HCT116 (cell line): ENCODE data around the gene CTNND2. TPM values are rescaled to one million over a fixed set of nuclear protein-coding genes. Genes with fewer than 3 reads are reported as not detected.

Experiments used
- ATAC-seq: fragments of 200-7000 bp; cut with Tn5 transposase; 2 replicates; pipeline ENCODE4 v1.9.1; 2020; ENCODE audit warnings: mild to moderate bottlenecking, moderate library complexity
- BruUV-seq: library from RNA; stranded (reverse); fragments of 400-500 nt; replicated peaks from 2 replicates; lab custom pipeline; 2021; lab: Mats Ljungman, UMichigan
- CTCF ChIA-PET: fragments of 300-600 bp; sonication (Branson Sonifier 250); formaldehyde crosslinking; loops from one replicate; lab custom pipeline; 2021; ENCODE audit warnings: antibody characterized with exemption; lab: Charles Lee
- POLR2A ChIA-PET: fragments of 300-600, 350-600 bp; sonication (Branson Sonifier 250); formaldehyde crosslinking; loops from one replicate; lab custom pipeline; 2021; ENCODE audit warnings: antibody characterized with exemption; lab: Charles Lee
- RAD21 ChIA-PET, 2 experiments: fragments of 300-600 bp; sonication (Branson Sonifier 250); formaldehyde crosslinking; loops; one replicate each; lab custom pipeline; 2023; ENCODE audit warnings: low total read pairs in 2 of 2; ENCODE audit not compliant: uncharacterized antibody in 2 of 2, unreplicated experiment in 2 of 2, low non-redundant PET in 1 of 2; lab: Charles Lee
- DNase-seq: peaks from one replicate; pipeline ENCODE4 v3.0.0-alpha.2; 2010; ENCODE audit warnings: low read depth, low spot score
- H2AFZ ChIP-seq: fragments of 200-600 bp; shearing (Covaris generic), sonication (generic); 2 replicates; pipeline ENCODE4 v1.6.1; 2017; ENCODE audit warnings: low read depth, mixed run types, mixed read lengths, antibody characterized with exemption, low read length; ENCODE audit not compliant: poor library complexity, severe bottlenecking
- H3K27ac ChIP-seq: 2 replicates; pipeline ENCODE4 v1.5.1; 2012; ENCODE audit warnings: low read depth, low read length
- H3K27me3 ChIP-seq: fragments of 200-600 bp; sonication (generic); 2 replicates; pipeline ENCODE4 v1.6.1; 2016; ENCODE audit warnings: mixed run types, low read length, mixed read lengths; ENCODE audit not compliant: insufficient read depth
- H3K36me3 ChIP-seq, 2 experiments: fragments of 200-500 bp in 1 of 2; fragments of 200-600 bp in 1 of 2; sonication (Bioruptor generic) in 1 of 2; sonication (generic) in 1 of 2; 2 replicates each; pipeline versions ENCODE4 v1.5.1 to v1.6.1; 2014 to 2016; ENCODE audit warnings: low read length in 2 of 2, inconsistent platforms in 1 of 2, mixed read lengths in 1 of 2, mixed run types in 1 of 2; ENCODE audit not compliant: insufficient read depth in 2 of 2, control insufficient read depth in 1 of 2
- H3K4me1 ChIP-seq, 2 experiments: fragments of 200-600 bp in 1 of 2; sonication (generic) in 1 of 2; 2 replicates each; pipeline versions ENCODE4 v1.5.1 to v1.6.1; 2012 to 2017; ENCODE audit warnings: low read length in 2 of 2, inconsistent platforms in 1 of 2, mild to moderate bottlenecking in 1 of 2, mixed read lengths in 1 of 2, mixed run types in 1 of 2, moderate library complexity in 1 of 2; ENCODE audit not compliant: insufficient read depth in 2 of 2, control insufficient read depth in 1 of 2
- H3K4me2 ChIP-seq: fragments of 200-600 bp; sonication (generic); 2 replicates; pipeline ENCODE4 v1.6.1; 2017; ENCODE audit warnings: mixed run types, low read length, mixed read lengths
- H3K4me3 ChIP-seq, 2 experiments: fragments of 200-600 bp in 1 of 2; sonication (generic) in 1 of 2; replicated peaks in 1 of 2; 2 replicates each; pipeline ENCODE4 v1.5.1; 2011 to 2016; ENCODE audit warnings: low read length in 2 of 2, control low read depth in 1 of 2, low read depth in 1 of 2, mild to moderate bottlenecking in 1 of 2, mixed read lengths in 1 of 2, mixed run types in 1 of 2
- H3K79me2 ChIP-seq: fragments of 200-600 bp; sonication (generic); 2 replicates; pipeline ENCODE4 v1.6.1; 2017; ENCODE audit warnings: mild to moderate bottlenecking, mixed run types, low read length, moderate library complexity, mixed read lengths; ENCODE audit not compliant: insufficient read depth
- H3K9ac ChIP-seq: fragments of 200-600 bp; sonication (generic); 2 replicates; pipeline ENCODE4 v1.6.1; 2016; ENCODE audit warnings: low read length, mixed read lengths
- H3K9me2 ChIP-seq: fragments of 200-600 bp; sonication (generic), shearing (Covaris generic); 2 replicates; pipeline ENCODE4 v1.6.1; 2017; ENCODE audit warnings: mixed run types, mild to moderate bottlenecking, moderate library complexity; ENCODE audit not compliant: insufficient read depth
- H3K9me3 ChIP-seq, 2 experiments: fragments of 200-500 bp in 1 of 2; fragments of 200-600 bp in 1 of 2; sonication (Bioruptor generic) in 1 of 2; sonication (generic) in 1 of 2; 2 replicates each; pipeline ENCODE4 v1.6.1; 2014 to 2017; ENCODE audit warnings: low read length in 2 of 2, mixed read lengths in 2 of 2, inconsistent platforms in 1 of 2, low read depth in 1 of 2, mild to moderate bottlenecking in 1 of 2, mixed run types in 1 of 2, moderate library complexity in 1 of 2; ENCODE audit not compliant: control insufficient read depth in 1 of 2, insufficient read depth in 1 of 2
- H4K20me1 ChIP-seq: fragments of 200-600 bp; sonication (generic), shearing (Covaris generic); 2 replicates; pipeline ENCODE4 v1.6.1; 2017; ENCODE audit warnings: mixed run types, mild to moderate bottlenecking, moderate library complexity; ENCODE audit not compliant: insufficient read depth
- ATF3 ChIP-seq: IDR thresholded peaks from 2 replicates; pipeline ENCODE4 v1.6.1; 2012
- CBX3 ChIP-seq: IDR thresholded peaks from 2 replicates; pipeline ENCODE4 v1.6.1; 2012; ENCODE audit warnings: low read depth
- CEBPB ChIP-seq: IDR thresholded peaks from 2 replicates; pipeline ENCODE4 v1.6.1; 2012; ENCODE audit warnings: low read depth
- CTCF ChIP-seq, 3 experiments: fragments of 200-600 bp in 1 of 3; sonication (generic) in 1 of 3; IDR thresholded peaks in 2 of 3; conservative IDR thresholded peaks in 1 of 3; 2 replicates each; pipeline ENCODE4 v1.5.1; 2012 to 2017; ENCODE audit warnings: low read depth in 2 of 3, low read length in 2 of 3, antibody characterized with exemption in 1 of 3, borderline replicate concordance in 1 of 3, control low read depth in 1 of 3, mild to moderate bottlenecking in 1 of 3, mixed read lengths in 1 of 3, mixed run types in 1 of 3, moderate library complexity in 1 of 3; ENCODE audit not compliant: insufficient read depth in 1 of 3
- ELF1 ChIP-seq: IDR thresholded peaks from 2 replicates; pipeline ENCODE4 v1.6.1; 2012; ENCODE audit warnings: low read depth, borderline replicate concordance
- EZH2 ChIP-seq: fragments of 200-600 bp; sonication (generic); IDR thresholded peaks from 2 replicates; pipeline ENCODE4 v1.6.1; 2017; ENCODE audit warnings: antibody characterized with exemption, mixed run types
- EZH2phosphoT487 ChIP-seq: fragments of 200-600 bp; IDR thresholded peaks from 2 replicates; pipeline ENCODE4 v1.6.1; 2018; ENCODE audit warnings: antibody characterized with exemption, borderline replicate concordance
- FOSL1 ChIP-seq: IDR thresholded peaks from 2 replicates; pipeline ENCODE4 v1.6.1; 2012; ENCODE audit warnings: low read depth
- JUND ChIP-seq: IDR thresholded peaks from 2 replicates; pipeline ENCODE4 v1.6.1; 2012
- POLR2AphosphoS5 ChIP-seq: IDR thresholded peaks from 2 replicates; pipeline ENCODE4 v1.6.1; 2011; ENCODE audit warnings: mild to moderate bottlenecking, low read depth, low read length, moderate library complexity
- RAD21 ChIP-seq: IDR thresholded peaks from 2 replicates; pipeline ENCODE4 v1.6.1; 2012; ENCODE audit warnings: low read depth, mild to moderate bottlenecking
- SIN3A ChIP-seq: IDR thresholded peaks from 2 replicates; pipeline ENCODE4 v1.6.1; 2012; ENCODE audit warnings: low read depth
- SP1 ChIP-seq: IDR thresholded peaks from 2 replicates; pipeline ENCODE4 v1.6.1; 2012; ENCODE audit warnings: low read depth
- SRF ChIP-seq: IDR thresholded peaks from 2 replicates; pipeline ENCODE4 v1.6.1; 2012; ENCODE audit warnings: low read depth
- TCF7L2 ChIP-seq: IDR thresholded peaks from 2 replicates; pipeline ENCODE4 v1.7.0; 2011; ENCODE audit warnings: borderline replicate concordance, inconsistent platforms; ENCODE audit not compliant: insufficient read depth, insufficient read length; ENCODE audit errors: extremely low read depth
- YY1 ChIP-seq: IDR thresholded peaks from 2 replicates; pipeline ENCODE4 v1.6.1; 2011; ENCODE audit warnings: low read length, low read depth, moderate library complexity, mild to moderate bottlenecking; ENCODE audit not compliant: insufficient replicate concordance; ENCODE audit errors: extremely low read depth
- ZNF274 ChIP-seq: fragments of 200-500 bp; sonication (Bioruptor generic); IDR thresholded peaks from 2 replicates; pipeline ENCODE4 v1.6.1; 2014; ENCODE audit warnings: mild to moderate bottlenecking, low read depth, low read length, inconsistent platforms
- intact Hi-C: fragments of 100-400 bp; cut with micrococcal nuclease; formaldehyde crosslinking; loops from 2 replicates; pipeline ENCODE4 v1.10.0; 2022
- total RNA-seq: library from RNA; stranded (reverse); gene quantifications from one replicate; pipeline ENCODE4 v1.2.1, GENCODE V29; 2021; ENCODE audit not compliant: unreplicated experiment
- TF ChIP-seq, protein P1 (sequence below): IDR thresholded peaks from 2 replicates; pipeline ENCODE4 v1.6.1; 2012
- TF ChIP-seq, protein P2 (sequence below): IDR thresholded peaks from 2 replicates; pipeline ENCODE4 v1.6.1; 2011; ENCODE audit warnings: mild to moderate bottlenecking, low read length, moderate library complexity; ENCODE audit not compliant: insufficient replicate concordance; ENCODE audit errors: extremely low read depth

Gene CTNND2
- total RNA-seq, 1 experiment from 2014 or later: not detected

- Histone ChIP-seq H3K27me3 (peaks cover 18% of the 10 kb centered on the region; the same call in 1 of the 2 replicates), H3K4me2 (no peak overlapping the region), H4K20me1 (no peaks in the 10 kb centered on the region), H3K4me1 (no peaks in the 10 kb centered on the region), H2AFZ (no peak overlapping the region), H3K4me3 (no peak overlapping the region), H3K9ac (no peak overlapping the region), H3K9me2 (no peaks in the 10 kb centered on the region), H3K36me3 (no peaks in the 10 kb centered on the region), H3K79me2 (no peaks in the 10 kb centered on the region), H3K27ac (no peak overlapping the region), H3K9me3 (no peaks in the 10 kb centered on the region)
- RAD21 ChIA-PET: no interaction called here
- TF ChIP-seq, protein P1, sequence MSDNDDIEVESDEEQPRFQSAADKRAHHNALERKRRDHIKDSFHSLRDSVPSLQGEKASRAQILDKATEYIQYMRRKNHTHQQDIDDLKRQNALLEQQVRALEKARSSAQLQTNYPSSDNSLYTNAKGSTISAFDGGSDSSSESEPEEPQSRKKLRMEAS: no peak
- TF ChIP-seq FOSL1 (no peak), SIN3A (no peak), EZH2 (no peak), ATF3 (no peak), YY1 (no peak), RAD21 (no peak), JUND (no peak), ELF1 (no peak), CBX3 (no peak), EZH2phosphoT487 (no peak), CEBPB (no peak), SP1 (no peak), CTCF (IDR thresholded peaks at IDR 0.05 in 2 of 3, conservative IDR thresholded peaks at IDR 0.05 in 1 of 3; ENCODE audit: borderline replicate concordance in 1 of 3, insufficient read depth in 1 of 3, low read depth in 2 of 3, low read length in 2 of 3) (no peak), SRF (no peak), ZNF274 (no peak), TCF7L2 (no peak), POLR2AphosphoS5 (no peak)
- TF ChIP-seq, protein P2, sequence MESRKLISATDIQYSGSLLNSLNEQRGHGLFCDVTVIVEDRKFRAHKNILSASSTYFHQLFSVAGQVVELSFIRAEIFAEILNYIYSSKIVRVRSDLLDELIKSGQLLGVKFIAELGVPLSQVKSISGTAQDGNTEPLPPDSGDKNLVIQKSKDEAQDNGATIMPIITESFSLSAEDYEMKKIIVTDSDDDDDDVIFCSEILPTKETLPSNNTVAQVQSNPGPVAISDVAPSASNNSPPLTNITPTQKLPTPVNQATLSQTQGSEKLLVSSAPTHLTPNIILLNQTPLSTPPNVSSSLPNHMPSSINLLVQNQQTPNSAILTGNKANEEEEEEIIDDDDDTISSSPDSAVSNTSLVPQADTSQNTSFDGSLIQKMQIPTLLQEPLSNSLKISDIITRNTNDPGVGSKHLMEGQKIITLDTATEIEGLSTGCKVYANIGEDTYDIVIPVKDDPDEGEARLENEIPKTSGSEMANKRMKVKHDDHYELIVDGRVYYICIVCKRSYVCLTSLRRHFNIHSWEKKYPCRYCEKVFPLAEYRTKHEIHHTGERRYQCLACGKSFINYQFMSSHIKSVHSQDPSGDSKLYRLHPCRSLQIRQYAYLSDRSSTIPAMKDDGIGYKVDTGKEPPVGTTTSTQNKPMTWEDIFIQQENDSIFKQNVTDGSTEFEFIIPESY: no peak
- ATAC-seq: no peak
- no TSS peak for BruUV-seq
- intact Hi-C loops: no loop called here
- POLR2A ChIA-PET: no interaction called here
- CTCF ChIA-PET: no interaction called here
- DNase-seq: no peak
These were observed 876.6 kb downstream of the CTNND2 start for GRCh38 chr5:11027660-11028059.
